ENCODE results near the gene OR13G1.
A peak's percentile ranks its signal among the peaks of the same experiment; 100 is the strongest.
"Not testable (repeated sequence)": the region's sequence is repeated elsewhere in the genome, so short reads cannot be mapped to it uniquely, and the experiment has no call there.

OR13G1 gene, protein sequence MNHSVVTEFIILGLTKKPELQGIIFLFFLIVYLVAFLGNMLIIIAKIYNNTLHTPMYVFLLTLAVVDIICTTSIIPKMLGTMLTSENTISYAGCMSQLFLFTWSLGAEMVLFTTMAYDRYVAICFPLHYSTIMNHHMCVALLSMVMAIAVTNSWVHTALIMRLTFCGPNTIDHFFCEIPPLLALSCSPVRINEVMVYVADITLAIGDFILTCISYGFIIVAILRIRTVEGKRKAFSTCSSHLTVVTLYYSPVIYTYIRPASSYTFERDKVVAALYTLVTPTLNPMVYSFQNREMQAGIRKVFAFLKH

DNA sequence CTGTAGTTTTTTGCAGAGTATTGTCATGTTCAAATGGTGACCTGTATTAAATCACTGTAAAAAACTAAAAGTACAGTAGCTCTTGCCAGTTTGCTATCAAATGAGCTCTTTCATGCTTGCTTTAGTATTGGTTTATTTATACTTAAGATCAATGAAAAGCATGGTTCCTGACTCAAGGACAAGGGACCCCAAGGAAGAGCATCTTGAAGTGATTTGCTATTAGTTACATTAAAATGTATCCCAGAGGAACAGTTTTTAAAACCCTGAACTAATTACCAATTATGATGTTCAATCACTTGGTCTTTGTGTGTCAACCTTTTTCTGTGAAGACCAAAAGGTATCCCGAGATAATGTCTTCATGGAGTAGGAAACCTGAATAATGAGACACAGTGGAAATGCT lies at the start of gene OR13G1:
Gene OR13G1 (minus strand): TSS at position 101 of the 400 bp plus-strand sequence. CDS start 6,698 bp downstream, outside the sequence.
- DNase-seq = no peak

DNA sequence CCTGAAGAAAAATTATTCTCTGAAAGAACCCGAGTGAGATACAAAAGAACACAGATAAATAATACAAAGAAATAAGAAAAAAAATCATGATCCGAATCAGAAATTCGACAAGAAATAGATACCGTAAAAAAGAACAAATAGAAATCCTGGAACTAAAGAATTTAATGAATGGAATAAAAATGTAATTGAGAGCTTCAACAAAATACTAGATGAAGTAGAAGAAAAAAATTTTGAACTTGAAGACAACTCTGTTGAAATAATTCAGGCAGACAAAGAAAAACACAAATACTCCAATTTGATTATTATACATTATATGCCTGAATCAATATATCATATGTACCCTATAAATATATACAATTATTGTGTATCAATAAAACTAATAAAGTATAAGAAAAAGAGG lies 41.7 kb upstream of the OR13G1 start:
- no peak for DNase-seq

DNA sequence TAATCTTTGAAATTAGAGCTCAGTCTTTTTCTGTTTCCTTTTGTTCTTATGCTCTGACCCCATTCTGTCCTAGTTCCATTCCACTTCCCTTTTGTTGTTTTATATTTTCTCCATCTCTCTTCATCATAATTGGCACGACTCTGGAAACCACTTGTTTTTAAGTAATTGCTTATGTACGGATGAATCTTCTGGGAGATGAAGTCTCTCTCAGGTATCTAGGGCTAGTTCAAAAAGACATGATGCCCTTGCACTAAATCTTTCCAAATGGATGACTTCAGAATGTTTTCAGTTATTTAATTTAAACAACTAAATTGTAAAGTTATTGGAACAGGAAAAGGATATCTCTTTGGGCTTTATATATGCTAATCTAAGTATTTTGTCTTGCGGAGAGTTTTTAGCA lies 37.0 kb upstream of the OR13G1 start, which contains the start of gene OR6F1:
Gene OR6F1 (minus strand): TSS at position 101 of the 400 bp plus-strand sequence. CDS start 3,891 bp downstream, outside the sequence.
- DNase-seq = no peak

DNA sequence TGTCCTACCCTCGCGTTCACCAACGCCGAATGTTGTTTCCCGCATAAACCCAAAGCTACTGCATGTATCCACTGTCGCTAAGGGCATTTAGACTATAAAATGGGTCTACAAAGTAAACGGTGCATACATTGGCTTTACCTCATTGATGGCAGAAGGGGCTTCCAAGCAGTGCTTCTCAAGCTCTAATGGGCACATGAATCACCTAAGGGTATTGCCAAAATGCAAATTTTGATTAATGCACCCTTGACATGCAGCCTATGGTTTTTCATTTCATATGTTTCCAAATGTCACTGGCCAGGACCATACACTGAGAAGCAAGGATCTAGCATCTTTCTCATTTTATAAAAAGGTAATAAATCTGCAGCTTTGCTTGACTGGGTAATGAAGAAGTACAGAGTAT lies 34.2 kb upstream of the OR13G1 start:
- DNase-seq = no peak

DNA sequence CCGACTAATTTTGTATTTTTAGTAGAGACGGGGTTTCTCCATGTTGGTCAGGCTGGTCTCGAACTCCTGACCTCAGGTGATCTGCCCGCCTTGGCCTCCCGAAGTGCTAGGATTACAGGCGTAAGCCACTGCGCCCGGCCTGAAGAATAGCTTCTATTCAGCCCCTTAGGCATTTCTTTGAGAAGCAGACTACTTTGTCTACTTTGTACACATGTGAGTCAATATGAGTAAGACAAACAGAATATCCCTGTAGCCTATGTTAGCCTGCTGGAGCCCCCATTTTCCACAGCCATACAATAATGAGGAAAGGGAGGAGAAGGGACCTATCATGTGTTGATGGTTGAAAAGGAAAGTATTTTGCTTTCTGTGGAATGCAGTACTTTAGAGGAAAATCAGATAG lies 31.1 kb upstream of the OR13G1 start:
- not testable (repeated sequence) for DNase-seq

DNA sequence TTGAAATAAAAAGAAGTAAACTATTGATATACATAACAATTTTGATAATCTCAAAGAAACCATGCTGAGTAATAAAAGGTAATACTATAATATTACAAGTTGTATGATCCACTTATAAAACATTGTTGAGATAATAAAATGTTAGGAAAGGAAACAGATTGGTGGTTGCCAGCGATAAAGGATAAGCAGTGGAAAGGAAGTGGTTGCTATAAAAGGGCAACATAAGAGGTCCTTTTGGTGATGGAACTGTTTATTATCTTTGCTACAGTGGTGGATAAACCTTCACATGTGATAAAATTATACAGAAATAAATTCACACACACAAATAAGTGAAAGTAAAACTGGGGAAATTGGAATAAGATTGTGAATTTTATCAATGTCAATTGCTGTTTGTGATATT lies 21.8 kb upstream of the OR13G1 start:
- no peak for DNase-seq

DNA sequence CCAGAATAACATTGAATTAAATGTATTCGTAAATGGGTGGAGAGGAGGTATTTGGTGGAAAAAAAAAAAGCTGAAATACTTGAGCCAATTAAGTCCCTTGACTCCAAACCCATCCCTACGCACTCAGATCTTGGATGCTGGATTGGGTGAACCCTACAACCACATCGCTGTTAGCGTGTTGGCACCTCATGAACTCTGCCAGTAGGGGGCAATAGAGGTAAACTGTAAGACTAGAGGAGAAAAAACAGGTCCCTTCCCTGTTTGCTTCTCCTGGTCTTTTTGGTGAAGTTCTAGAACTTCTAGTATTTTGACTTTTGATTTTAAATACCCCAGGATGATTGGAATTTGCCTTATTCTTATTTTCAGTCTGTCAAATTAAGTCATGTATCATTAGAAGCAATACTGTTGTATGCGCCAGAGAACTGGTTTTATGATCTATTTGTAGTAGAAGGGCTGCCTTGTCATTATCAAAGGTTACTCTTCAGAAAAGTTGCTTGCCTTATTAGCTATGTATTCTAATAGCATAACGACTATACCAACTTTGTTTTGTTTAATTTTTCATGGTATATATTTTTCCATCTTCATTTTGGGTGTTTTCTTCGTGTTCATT lies 1.9 kb upstream of the OR13G1 start:
- DNase-seq = peak; percentile 78

DNA sequence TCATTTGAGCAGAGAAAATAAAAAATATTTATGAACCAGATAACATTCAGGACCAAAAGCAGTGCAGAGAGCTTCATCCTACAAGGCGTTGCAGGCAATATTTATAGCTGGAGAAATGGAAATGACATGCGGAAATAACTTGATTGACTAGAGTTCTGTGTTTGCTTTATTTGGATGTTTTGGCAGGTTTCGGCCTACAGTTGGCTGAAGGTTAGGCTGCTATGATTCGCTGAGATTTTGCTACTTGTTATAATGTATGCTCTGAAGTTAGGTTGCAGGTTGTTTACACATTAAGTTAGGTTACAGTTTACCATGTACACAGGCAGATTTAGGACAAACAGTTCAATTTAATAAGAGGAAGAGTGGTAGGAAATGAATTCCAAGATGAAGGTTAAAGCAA lies 632 bp upstream of the OR13G1 start:
- DNase-seq = no peak

DNA sequence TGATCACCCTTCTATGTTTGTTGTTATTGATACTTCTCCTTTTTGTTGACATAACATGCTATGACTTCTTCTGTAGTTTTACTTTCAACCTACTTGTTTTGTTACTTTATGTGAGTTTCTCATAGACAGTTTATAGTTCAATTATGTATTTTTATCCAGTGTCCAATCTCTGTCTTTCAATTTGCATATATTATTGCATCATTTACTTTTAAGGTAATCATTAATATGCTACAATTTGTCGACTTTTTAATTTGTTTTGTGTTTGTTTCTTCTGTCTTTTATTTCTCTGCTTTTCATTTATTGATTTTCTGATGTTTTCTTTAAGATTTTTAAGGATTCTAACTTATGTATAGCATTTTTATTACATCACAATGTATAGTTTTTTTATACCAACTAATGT lies 10.3 kb downstream of the OR13G1 start:
- no peak for DNase-seq

DNA sequence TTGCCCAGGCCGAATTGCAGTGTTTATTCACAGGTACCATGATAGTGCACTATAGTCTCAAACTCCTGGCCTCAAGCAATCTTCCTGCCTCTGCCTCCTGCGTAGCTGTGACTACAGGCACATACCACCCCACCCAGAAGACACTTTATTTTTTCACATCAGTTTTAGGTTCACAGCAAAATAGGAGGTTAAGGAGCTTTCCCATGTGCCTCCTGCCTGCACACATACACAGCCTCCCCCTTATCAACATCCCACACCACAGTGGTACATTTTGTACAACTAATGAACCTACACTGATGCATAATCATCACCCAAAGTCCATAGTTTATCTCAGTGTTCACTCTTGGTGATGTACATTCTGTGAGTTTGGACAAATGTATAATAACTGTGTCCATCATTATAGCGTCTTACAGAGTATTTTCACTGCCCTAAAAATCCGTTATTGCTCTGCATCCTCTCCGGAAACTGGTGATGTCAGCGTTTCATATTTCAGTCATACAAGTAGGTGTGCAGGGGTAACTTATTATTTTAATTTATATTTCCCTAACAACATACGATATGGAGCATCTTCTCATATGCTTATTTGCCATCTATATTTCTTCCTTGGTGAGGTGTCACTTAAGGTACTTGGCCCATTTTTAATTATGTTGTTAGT lies 23.2 kb downstream of the OR13G1 start:
- no peak for DNase-seq

DNA sequence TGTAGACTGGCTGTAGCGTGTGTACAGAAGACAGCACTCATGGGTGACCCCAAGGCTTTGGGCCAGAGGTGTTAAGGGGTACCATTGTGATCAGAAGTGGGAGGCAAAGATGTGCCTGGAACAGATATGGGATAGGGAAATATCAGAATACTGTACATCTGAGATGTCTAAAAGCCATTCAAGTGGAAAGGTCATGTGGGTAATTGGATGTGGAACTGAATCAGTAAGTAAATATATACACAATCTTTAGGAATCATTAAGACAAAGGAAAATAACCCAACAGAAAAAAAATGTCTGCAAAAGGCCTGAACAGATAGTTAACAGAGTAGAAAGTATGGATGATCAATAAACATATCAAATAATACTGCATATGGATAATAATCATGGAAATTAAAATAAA lies 26.5 kb downstream of the OR13G1 start:
- no peak for DNase-seq

DNA sequence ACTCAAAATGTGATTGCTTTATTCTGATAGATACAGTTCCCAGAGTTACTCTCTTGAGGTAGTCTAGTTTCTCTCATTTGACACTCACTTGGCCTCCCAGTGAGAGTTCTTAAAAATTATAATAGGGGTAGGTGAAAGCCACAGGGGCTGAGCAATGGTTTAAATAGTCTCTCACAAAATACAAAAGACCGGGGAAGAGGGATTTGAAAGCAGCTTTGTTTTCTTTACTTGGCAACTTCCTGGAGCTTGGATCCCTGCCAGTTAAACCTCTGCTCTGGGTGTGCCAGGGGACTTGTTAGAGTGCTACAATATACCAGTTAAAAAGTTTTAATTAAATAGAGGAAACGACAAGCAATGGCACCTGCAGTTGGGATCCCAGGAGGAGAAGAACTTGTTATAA lies 31.7 kb downstream of the OR13G1 start:
- DNase-seq = no peak

DNA sequence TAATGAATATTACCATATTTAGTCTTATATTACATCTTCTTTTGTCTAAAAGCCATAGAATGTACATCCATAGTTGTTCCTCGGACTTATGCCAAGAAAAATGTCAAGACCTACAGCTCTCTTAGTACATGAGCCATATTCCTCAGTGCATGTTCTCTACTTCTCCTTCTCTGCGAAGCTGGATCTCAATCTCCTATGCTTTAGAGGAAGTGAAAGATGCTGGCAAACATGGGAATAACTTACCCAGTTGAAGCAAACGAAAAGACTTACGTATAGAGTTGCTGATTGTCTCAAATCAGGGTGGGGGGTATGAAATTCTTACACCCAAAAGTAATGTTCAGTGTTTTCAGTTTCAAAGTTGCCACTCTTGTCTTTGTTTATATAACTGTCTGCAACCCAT lies 32.7 kb downstream of the OR13G1 start:
- peak; percentile 50 for DNase-seq

DNA sequence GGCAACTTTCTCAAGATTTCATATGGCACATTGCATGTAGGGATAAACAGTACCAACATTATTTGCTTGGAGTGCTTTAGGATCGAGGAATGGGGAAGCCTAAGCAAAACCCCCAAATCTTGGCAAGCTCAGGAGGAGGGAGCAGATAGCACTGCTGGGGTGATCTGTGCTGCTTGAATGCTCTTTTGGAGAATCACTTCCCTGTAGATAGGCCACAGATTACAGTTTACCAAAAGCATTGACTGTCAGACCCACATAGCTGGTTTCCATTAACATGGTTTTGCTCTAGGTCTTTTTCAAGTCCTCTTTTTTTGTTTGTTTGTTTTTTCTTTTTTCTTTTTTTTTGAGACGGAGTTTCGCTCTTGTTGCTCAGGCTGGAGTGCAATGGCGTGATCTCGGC lies 36.8 kb downstream of the OR13G1 start:
- no peak for DNase-seq

DNA sequence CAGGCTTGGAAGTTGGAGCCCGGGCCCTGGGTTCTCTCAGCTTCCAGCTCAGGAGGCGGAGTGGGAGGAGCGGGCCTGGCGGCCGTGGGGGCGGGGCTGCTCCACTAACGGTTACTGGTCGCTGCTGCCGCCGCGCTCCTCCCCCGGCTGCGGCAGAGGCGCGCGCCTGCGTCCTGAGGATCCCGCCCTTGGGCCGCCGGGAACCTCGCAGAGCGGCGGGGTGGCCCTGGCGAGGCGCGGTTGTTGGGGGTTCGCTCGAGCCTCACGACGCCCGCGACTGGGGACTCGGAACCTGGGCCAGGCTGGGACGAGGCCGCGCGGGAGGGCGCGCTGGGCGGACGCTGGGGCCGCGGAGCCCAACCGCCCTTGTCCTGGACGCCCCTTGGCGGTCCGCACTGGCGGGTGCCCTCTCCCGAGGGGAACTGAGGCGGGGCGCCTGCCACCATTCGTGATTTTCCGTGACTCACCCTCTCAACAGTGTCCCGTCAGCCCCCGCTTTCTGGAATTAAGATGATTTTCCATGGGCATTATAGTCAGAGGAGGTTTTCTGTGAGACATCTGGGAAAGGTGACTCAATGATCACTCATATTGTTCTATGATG lies 40.1 kb downstream of the OR13G1 start:
- peak; percentile 23 for DNase-seq

DNA sequence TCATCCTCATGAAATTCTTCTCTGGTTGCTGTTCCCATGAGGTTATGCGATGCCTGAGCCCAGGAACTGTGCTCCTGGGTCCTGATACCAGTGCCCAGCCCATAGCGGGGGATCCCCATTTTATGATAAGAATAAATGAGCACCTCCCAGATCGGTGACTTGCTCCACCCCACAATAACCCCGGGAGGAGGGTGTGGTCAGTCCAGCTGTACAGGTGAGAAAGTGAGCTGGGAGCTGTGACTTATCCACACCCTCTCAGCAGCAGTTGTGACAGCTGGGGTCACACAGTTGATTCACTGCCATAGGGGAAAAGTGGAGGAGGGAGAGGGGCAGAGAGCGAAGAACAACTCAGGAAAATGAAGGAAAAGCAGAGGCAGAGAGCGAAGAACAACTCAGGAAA lies 40.8 kb downstream of the OR13G1 start:
- DNase-seq = no peak

DNA sequence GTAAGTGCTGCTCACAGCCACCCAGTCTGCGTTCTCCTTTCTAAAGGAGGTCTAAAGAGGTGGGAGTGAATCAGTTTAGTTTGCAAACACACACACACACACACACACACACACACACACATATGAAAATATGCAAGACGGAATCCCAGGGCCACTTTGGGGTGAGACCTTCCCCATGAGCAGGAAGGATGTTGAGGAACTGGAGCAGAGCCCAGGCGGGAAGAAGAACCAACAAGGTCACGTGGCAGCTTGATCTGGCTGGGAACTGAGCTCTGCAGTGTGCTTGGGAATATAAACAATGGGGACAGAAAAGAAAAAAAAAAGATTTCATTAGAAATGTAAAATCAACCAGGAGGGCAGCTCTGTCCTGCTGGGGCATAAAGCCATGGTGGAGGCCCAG lies 41.5 kb downstream of the OR13G1 start:
- no peak for DNase-seq

DNA sequence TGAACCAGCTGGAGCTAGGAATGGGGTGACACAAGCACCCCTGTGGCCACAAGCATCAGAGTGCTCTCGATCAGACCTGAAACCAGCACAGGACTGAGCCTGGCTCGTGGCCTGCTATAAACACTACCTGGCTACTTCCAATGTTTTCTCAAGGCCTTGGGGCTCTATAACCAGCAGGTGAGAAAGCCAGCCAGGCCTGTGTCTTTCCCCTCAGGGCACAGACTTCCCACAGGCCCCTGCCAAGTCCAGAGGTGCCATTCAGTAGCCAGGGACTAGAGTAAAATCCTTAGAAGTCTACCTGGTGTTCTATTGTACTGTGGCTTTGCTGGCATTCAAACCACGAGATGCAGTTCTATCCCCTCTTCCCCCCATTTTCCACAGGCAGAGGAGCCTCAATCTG lies 51.6 kb downstream of the OR13G1 start:
- no peak for DNase-seq
